ENCODE data around the gene GBA2.

DNA sequence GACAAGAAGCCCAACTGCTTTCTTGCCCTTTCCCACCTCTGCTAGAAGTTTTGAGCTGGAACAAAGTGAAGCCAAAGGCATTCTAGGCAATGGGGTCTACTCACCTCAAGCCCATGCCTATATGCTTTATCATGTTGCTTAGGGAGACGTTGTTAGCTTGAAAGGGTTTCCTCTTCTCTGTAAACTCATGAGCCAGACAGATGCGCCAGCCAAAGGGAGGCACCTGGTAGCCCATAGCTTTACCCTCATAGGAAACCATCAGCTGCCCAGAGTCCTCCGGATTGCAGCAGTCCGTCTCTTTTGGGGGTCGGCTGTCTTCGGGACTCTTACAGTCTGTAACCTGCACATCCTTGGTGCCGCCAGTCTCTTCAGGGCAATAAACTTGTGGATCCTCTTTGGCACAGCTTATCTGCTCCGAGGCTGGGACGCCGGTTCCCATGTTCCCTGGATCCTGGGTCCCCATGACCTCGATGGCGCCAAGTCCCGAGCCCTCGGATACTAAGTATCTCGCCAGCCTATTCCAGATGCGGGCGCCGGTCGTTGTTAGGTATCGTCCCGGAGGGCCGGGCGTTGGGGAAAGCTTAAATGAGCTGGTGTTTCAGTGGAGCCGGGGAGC lies 678 bp downstream of the GBA2 start:
- TF ChIP-seq SP1 (IDR thresholded peaks at IDR 0.05) (no peak), L3MBTL2 (conservative IDR thresholded peaks at IDR 0.05) (no peak), SUZ12 (IDR thresholded peaks at IDR 0.05) (no peak), FOXM1 (IDR thresholded peaks at IDR 0.05; ENCODE audit: borderline replicate concordance) (no peak)
